ENCODE results near the gene HEXD.
A peak's percentile ranks its signal among the peaks of the same experiment; 100 is the strongest.
"Not testable (repeated sequence)": the region's sequence is repeated elsewhere in the genome, so short reads cannot be mapped to it uniquely, and the experiment has no call there.

The HEXD gene

DNA sequence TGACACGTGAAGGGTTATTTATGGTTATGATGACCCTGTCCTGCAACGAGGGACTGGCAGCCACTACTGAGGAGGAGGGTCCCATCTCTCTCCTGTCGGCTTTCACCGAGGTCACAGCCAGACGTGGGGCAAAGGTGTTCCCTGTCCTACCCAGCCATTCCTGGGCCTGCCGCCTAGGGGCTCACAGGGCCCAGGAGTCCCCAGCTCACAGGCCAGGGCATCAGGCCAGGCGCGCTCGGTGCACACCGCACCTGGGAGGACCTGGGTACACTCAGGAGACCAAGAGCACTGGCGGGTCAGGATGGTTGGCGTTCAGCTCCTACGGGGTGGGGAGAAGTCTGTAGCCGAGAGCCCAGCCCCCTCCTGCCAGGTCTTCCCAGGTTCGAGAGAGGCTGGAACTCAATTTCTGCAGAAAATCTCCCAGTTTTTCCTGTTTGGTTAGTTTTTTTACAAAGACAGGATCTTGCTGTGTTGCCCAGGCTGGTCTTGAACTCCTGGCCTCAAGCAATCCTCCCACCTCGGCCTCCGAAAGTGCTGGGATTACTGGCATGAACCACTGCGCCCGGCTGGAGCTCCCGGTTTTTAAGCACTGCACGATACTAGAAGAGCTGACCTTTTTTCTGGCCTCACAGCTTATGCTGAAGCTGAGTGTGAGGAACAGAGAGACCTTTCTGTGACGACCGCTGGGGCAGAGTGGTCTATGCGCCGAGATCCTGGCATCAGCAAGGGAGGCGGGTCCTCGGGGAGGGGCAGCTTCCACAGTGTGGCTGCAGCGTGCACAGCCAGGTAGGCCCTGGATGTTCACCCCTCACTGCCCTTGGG is 24.7 kb downstream of the HEXD start:
- DNase-seq, result no peak

DNA sequence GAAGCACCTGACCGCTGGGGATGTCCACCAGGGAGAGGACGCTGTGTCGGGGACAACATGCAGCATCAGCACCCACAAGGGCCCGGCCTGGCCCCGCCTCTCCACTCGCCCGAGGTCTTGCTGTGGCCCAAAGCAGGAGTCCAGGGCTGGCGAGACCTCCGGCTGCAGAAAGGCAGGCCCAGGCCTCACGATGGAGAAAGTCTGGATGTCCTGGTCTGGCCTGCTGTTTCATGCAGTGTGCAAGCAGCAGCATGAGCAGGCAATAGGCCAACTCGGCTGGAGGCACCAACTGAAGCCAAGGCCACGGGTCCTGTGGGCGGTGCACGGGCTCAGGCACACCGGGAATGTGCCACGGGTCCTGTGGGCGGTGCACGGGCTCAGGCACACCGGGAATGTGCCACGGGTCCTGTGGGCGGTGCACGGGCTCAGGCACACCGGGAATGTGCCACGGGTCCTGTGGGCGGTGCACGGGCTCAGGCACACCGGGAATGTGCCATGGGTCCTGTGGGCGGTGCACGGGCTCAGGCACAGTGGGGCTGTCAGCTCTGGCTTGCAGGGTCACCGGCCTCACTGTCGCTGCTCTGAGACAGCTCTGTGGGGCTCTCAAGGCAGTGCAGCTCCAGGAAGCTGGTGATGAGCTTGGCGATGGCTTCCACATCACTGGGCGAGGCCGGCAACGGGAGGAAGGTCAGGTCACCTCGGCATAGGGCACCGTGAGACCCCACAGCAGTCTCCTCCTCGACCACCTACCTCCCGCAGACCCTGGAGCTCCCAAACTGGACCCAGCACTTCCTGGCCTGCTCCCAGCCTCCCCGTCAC is 25.5 kb downstream of the HEXD start:
- no peak for DNase-seq

DNA sequence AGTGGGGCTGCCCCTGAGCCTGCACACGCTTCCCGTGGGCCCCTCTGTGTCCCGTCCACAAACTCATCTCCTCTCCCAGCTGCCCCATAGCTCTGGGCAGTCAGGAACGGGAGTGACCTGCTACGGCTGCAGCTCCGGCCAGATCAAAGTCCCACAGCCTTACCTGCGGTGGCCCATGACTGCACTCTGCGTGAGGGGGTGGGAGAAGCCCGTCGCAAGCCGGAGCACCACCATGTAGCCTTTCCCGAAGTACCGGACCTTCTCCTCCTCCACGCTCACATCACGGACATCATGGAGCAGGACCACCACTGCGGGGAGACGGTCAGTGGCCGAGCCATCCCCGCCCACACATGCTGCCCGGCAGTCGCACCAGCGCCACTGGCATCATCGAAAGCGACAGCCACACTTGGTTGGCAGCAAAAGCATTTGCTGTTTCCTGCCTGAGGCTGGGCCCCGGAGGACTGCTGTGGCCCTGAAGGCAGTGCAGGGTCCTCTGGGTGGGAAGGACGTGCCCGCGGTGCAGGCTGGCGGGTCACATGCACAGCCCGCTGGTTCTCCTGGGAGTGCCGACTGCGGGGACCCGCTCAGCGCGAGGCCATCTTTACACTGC is 26.2 kb downstream of the HEXD start:
- no peak for DNase-seq

DNA sequence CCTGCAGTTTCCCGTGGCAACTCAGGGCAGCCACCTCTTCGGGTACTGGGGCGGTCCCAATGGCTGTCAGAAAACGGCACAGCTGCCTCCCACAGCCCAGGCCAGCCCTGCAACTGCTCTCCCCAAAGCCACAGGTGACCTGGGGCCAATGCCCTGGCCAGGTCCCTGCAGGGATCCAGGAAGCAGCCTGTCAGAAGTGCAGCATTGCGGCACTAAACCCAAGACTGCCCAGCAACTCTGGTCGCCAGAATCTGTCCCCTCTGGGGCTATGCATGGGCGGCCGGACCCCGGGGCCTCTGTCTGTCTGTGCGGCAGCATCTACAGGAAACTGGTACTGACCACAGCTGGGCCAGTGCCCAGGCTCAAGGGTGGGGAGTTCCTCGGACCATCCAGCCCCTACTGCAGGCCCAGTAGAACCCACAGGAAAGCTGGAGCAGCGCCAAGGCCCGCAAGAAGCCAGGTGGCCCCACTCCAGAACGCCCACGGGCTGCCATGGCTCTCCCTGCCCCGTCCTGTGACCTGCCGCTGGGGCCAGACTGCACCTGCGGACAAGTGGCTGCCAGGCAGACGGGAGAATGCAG is 26.9 kb downstream of the HEXD start:
- no peak for DNase-seq

DNA sequence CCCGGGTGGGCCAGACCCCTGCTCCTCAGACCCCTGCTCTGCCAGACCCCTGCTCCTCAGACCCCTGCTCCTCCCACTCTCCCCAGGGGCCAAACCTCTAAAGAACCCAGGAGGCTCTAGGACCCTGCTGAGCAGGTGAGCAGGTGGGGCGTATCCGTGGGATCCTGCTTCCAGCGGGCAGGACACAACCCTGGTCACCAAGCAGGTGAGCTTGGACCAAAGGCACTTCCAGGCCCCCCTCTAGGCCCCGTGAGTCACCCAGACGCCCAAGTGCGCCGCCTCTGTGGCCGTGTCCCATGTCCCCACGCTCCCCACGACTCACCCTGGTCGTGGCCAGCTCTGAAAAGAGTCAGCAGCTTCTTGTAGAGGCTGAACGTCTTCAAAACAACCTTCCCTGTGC is 27.4 kb downstream of the HEXD start:
- no peak for DNase-seq

DNA sequence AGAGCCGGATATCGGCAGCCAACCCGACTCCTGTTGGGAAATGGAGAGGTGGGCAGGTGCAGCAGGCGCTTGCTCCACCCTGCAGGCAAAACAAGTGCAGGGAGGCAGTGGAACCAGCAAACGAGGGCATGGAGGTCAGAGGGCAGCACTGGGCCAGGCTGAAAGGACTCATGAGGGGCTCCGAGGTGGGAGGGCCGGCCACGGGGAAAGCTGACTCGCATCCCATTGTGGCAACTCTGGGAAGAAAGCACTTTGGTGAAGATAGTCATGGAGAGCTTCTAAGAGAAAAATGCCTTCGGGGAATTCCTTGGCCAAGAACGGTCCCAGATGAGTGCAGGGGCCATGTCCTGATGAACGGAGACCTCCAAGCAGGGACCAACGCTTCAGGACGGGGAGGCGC is 28.0 kb downstream of the HEXD start:
- no peak for DNase-seq

DNA sequence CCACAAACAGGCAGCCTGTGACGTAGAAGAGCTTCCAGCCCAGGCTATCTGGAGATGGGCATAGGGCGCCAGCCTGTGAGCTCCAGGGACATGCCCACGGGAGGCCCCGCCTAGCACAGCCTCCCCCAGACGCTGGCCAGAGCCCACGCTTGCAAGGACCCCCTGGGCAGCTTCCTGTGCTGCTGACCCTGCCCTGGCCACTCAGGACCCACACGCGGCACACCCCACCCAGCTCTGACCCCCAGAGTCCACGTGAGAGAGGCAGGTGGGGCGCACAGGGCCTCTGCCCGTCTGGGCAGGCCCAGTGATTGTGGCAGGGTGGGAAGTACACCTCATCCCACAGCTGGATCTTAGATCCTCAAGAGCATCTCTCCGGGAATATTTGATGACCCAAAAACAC is 28.5 kb downstream of the HEXD start:
- no peak for DNase-seq

DNA sequence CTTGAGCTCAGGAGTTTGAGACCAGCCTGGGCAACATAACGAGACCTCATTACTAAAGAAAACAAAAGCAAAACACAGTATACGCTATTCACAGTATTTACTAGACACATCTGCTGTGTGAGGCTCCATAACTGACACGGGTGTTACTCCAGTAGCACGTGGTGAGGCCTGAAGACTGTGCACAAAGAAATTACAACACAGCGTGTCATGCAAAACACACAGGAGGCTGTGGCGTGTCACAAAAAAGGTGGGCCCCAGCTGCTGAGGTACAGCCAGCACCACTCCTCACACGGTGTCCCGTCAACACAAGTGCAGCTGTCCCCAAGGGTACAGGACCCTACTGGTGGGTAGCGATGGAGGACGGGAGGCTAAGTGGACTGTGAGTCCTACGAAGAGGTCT is 29.7 kb downstream of the HEXD start:
- no peak for DNase-seq

DNA sequence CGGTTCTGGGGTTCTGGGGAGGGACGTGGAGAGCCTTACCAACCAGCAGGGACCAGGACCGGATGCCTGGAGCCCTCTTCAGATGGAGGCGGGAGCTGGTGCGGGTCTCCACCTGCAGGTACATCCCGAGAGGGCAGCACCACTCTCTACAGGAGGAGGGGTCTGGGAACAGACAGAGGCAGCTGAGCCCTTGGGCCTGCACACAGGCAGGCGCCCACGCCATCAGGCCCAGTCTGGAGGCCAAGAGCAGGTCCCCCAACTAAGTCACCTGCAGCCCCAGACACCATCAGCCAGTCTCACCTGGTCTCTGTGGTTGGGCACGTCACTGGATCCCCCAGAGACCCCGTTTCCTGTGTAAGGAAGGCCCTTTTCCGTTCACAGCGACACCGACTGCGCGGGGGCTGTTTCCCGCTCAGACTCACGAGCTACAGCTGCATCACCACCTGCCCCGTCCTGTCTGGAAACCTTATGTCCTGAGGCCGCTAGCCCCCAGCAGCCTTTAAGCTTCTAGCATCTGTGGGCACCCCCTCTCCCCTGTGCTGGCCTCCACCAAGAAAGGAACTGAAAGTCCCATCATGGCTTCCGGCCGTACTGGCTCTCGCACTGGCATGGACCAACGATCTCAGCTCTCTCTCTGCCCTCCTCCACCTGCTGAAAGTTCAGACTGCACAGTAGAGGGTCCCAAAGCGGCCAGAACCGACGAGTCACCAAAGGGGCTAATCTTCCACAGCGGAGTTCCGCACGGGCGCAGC is 31.2 kb downstream of the HEXD start:
- peak; percentile 52 to 78 for DNase-seq

DNA sequence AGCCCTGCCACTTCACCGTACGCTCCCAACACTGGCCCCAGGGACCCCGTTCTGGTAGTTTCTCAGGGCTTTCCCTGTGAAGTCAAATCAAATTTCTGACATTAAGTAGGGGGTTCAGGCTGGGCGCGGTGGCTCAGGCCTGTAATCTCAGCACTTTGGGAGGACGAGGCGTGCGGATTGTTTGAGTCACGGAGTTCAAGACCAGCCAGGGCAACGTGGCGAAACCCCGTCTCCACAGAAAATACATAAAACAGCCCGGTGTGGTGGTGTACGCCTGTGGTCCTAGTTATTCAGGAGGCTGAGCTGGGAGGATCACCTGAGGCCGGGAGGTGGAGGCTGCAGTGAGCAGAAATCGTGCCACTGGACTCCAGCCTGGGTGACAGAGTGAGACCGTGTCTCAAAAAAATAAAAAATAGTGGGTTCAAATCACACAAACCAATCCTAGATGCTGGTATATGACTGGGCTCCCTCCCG is 31.8 kb downstream of the HEXD start:
- peak; percentile 46 to 52 for DNase-seq

DNA sequence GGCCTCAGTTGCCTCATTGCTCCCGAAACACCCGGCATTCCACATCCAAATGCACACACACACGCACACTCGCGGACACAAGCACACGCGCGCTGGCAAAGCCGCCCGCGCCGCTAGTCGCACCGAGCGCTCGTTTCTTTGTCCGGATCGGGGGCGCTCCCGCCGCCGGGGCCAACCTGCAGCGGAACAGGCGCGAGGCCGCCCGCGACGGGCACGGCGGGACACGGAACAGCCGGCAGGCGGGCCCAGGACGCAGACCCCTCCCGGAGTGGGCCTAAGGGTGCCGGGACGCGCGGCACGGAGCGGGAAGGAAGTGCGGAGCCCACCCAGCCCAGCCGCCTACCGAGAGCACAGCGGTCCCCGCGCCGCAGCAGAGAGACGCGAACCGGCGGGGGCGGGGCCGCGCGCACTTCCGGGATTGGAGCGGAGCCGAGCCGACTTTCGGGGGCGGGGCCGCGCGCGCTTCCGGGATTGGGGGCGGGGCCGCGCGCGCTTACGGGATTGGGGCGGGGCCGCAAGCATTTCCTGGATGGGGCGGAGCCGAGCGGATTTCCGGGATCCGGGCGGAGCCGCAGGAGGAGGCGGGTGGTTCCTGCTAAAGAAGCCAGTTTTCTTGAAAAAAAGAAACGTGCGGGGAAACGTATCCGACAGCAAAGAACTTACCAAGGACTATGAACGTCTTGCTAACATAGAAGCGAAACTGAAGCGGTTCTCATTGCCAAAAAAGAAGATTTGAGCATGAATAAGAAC is 32.4 kb downstream of the HEXD start, which contains the start of gene CYBC1:
TSS of gene CYBC1 (minus strand) at position 396 of the 750 bp plus-strand sequence. CDS start 1,498 bp downstream, outside the sequence.
- peak; percentile 92 to 98 for DNase-seq

DNA sequence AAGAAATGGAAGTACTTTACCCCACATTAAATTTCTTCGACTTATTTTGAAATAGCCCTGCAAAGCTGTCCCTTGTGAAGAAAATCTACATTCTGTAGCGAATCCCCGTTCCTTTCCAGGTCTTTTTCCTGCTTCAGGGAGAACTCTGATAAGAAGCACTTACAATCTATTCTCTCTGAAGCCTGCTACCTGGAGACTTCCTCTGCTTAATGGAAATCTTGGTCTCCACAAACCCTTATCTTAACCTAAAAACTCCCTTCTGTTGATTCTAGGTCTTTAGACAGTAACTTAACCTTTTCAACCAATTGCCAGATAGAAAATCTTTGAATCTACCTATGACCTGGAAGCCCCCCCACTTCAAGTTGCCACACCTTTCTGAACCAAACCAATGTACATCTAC is 34.0 kb downstream of the HEXD start:
- DNase-seq, result no peak

DNA sequence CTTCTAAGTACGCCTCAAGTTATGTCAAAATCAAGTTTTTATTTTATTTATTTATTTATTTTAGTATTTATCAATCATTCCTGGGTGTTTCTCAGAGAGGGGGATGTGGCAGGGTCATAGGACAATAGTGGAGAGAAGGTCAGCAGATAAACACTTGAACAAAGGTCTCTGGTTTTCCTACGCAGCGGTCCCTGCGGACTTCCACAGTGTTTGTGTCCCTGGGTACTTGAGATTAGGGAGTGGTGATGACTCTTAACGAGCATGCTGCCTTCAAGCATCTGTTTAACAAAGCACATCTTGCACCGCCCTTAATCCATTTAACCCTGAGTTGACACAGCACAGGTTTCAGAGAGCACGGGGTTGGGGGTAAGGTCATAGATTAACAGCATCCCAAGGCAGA is 35.0 kb downstream of the HEXD start:
- not testable (repeated sequence) for DNase-seq

DNA sequence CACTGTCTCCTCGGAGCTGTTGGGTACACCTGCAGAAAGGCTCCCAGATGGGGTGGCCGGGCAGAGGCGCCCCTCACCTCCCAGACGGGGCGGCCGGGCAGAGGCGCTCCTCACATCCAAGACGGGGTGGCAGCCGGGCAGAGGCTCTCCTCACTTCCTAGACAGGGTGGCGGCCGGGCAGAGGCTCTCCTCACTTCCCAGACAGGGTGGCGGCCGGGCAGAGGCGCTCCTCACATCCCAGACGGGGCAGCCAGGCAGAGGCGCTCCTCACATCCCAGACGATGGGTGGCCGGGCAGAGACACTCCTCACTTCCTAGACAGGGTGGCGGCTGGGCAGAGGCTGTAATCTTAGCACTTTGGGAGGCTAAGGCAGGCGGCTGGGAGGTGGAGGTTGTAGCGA is 35.6 kb downstream of the HEXD start:
- not testable (repeated sequence) for DNase-seq

DNA sequence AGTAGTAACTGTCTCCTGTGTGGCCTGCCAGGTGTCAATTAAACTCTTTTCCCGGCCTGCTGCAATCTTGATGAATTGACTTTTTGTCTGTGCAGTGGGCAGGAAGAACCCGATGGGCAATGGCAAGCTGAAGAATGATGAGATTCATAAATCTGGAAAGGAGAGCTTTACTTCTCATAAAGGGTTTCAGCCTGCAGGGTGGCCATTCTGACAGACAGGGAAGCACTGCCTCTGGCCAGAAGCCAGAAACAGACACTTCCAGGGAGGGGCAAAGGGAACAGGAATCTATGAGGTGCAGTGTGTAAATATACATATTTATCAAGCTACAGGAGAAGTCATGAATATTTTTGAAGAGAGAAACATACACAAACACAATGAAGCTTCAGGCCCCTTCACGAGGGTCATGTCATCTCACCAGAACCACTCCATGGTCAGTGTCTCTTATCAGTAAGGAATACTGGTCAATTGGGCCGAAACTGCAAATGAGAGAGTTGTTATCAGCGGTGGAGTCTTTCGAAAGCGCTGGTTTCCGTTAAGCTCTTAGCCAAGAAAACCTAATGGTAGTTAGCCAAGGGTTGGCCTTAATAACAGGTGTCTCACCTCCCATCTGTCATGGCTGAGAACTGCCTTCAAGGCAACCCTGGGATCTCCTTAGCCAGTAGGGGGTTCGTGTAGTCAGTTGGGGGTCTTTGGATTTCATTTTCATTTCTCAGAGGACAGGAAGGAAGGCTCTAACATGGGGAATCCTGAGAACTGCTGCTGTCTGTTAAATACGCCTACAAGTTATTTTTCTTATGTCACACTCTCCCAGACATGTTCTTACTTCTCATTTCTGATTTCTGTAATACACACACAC is 39.2 kb downstream of the HEXD start:
- DNase-seq, result no peak

DNA sequence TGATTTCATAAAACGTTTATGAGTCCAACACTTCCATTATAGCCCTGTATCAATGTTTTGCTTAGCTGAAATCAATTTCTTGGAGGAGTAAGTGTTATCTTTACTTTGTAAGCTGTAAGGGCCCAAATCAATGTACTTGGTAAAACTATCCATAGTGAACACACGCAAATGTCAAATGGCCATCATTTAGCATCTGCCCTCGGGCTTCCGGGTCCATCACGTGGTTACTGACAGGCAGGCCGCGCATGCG is 39.7 kb downstream of the HEXD start:
- peak in 1 of 2 experiments; percentile 94 for DNase-seq

DNA sequence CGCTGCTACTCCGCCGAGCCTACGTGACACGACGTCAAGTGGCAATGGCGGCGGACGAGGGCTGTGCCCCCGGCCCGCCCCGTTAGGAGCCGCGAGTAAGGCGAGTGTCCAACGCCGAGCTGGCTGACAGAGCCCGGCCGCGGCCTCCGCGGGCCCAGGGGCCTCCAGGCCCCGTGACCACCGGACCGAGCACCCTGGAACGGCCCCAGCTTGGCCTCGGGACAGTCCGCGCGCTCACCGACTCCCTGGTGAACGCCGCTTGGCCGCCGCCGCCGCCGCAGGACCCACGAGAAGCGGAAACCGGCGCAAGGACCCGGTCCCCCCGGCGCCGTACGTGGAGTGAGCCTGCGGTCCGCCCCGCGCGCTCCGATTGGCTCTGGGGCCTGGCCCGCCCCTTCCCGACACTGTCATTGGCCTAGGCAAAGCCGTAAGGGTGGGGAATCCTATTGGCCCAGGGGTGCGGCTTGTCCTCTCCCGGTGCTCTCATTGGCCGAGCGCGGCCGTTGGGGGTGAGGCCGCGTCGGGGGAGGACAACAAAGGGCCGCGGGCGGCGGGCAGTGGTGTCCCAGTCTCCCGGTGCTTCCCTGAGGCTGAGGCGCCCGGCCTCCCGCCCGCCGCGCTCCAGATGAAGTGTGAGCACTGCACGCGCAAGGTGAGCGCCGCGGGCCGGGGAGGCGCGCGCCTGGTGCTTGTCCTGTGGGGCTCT is 40.2 kb downstream of the HEXD start, which contains the start of gene NARF:
TSS of gene NARF (plus strand) at position 563 of the 706 bp plus-strand sequence. CDS start at position 626, 63 bp downstream.
- DNase-seq, result peak; percentile 91 to 96

DNA sequence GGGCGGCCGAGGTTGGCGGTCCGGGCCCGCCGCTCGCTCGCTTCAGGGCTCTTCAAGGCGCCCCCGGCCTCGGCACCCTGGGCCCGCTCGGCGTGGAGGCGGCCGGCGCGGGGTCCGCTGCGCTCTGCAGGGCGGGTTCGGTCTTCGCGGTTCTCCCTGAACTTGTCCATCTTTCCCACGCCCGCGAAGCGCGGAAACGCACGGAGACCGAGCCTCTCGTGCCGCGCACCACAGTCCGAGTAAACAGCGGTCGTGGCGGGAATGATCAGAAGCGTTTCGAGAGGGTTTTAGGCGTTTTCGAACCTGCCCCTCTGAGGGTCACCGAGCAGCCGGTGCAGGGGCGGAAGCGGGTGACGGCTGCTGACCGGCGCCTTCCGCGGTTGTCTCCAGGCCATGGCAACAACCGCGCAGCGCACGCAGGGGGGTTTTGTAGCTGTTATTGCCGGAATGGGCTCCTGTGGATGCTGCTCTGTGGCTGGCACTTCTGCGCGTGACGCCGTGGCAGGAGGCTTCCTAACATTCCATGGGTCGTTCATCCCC is 40.8 kb downstream of the HEXD start:
- DNase-seq, result no peak

DNA sequence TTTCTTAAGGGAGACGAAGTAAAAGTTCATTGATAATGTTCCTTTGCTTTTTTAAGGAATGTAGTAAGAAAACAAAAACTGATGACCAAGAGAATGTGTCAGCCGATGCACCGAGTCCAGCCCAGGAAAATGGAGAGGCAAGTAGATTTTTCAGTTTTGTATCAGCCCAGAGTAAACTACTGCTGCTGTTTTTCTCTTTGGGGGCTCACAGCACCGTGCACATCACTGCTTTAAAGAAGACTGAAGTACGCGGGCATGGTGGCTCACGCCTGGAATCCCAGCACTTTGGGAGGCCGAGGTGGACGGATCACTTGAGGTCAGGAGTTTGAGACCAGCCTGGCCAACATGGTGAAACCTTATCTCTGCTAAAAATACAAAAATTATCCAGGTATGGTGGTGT is 41.8 kb downstream of the HEXD start:
- not testable (repeated sequence) for DNase-seq

All from stimulated activated CD4-positive, alpha-beta T cell treated with anti-CD3 and anti-CD28 coated beads, Interleukin-4, amount 100 ng/mL, for 4 hours (primary cell).